Fibroblast of the conjunctiva (primary cell): ENCODE data around the gene P3R3URF.
"Not testable (repeated sequence)": the region's sequence is repeated elsewhere in the genome, so short reads cannot be mapped to it uniquely, and the experiment has no call there.

Experiments used
- DNase-seq: peaks from one replicate; pipeline ENCODE4 v3.0.0-alpha.2; 2010; ENCODE audit warnings: low read depth

The P3R3URF gene

DNA sequence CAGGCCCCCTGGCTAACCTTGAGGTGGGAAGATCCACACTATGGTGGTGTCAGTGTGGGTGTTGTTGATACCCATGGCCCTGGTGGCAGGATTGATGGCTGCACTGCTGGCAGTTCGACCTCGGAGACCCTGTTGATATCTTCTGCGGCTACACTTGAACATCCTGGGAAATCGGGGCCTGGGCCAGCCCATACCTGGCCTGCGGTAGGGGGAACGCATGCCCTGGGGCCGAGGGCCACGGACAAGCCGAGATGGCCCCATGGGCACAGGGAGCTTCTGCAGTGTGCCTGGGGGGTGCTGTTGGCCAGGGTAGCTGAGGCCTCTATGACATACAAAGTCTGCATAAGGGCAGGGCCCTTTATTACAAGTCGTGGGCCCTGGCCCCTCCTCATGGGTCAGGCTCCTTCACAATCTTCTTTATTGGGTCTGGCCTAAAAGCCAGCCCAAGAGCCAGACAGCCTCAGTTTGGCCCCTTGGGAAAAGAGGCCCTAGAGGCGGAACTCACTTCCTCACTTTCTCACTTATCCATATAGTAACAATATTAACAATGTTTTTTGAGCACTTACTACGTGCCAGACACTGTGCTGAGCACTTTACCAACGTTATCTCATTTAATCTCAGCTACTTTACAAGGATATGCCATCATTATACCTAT is at the start of gene P3R3URF:
Gene P3R3URF, minus strand, starts transcription at position 278 of the 655 bp plus-strand sequence. Its CDS starts 17 bp downstream, at position 261.
- DNase-seq = no peak

DNA sequence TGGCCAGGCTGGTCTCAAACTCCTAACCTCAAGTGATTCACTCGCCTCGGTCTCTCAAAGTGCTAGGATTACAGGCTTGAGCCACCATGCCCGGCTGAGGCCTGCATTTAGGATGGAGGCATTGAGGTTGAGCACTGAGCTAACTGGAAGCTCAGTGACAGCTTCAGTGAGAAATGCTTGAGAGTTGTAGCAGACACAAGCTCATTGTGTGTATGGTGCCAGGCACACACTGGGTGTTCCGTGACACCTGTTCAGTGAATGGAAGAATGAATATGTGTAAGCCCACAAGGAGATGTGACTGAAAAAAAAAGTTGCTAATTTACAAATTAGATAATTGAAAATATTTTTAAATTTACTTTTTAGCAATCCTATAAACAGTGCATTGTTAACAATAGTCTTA is 48.7 kb upstream of the P3R3URF start:
- no peak for DNase-seq

GRCh38 chr1:46223472-46223943 is 47.2 kb upstream of the P3R3URF start:
- DNase-seq = peak; percentile 90

DNA sequence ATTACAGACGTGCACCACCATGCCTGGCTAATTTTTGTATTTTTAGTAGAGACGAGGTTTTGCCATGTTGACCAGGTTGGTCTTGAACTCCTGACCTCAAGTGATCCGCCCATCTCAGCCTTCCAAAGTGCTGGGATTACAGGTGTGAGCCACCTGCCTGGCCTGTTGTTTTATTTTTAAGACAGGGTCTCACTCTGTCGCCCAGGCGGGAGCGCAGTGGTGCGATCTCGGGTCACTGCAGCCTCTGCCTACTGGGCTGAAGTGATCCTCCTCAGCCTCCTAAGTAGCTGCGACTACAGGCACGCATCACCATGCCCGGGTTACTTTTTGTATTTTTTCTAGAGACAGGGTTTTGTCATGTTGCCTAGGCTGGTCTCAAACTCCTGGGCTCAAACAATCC is 46.8 kb upstream of the P3R3URF start:
- DNase-seq = not testable (repeated sequence)

DNA sequence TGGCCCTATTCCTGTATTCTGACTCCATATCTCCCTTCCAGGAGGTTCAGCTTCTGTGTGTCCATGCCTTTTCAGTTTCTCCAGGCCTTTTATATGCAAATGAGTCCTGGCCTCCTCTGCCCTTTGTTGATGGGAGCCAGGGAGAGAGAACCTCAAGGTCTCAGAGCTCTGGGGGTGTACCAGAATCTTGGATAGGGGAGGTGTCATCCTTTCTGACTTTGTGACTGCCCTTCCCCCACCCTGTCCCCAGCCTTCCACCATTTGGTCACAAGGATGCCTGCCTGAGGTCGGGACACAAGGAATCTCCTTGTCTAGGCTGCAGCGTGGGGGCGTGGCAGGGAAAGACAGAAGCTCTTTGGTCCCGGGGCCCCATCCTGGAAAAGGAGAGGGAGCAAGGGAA is 45.5 kb upstream of the P3R3URF start:
- DNase-seq = no peak

DNA sequence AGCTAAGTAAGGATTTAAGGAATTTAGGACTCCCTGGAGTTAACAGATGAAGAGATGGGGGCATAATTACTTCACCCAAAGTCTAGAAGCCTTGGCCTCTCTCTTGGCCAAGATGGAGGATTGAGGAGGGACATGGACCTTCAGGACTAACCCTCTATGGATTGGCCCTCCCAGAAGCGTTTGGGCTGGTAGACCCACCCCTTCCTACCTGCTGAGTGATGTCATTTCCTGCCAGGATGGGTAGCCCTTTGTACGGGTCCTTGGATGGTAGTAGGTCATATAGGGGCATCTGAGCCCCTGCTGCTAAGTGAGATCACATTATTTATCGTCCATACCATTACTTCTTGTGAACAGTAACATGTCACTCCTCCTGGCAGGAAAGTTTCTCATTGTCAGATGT is 44.5 kb upstream of the P3R3URF start:
- no peak for DNase-seq

DNA sequence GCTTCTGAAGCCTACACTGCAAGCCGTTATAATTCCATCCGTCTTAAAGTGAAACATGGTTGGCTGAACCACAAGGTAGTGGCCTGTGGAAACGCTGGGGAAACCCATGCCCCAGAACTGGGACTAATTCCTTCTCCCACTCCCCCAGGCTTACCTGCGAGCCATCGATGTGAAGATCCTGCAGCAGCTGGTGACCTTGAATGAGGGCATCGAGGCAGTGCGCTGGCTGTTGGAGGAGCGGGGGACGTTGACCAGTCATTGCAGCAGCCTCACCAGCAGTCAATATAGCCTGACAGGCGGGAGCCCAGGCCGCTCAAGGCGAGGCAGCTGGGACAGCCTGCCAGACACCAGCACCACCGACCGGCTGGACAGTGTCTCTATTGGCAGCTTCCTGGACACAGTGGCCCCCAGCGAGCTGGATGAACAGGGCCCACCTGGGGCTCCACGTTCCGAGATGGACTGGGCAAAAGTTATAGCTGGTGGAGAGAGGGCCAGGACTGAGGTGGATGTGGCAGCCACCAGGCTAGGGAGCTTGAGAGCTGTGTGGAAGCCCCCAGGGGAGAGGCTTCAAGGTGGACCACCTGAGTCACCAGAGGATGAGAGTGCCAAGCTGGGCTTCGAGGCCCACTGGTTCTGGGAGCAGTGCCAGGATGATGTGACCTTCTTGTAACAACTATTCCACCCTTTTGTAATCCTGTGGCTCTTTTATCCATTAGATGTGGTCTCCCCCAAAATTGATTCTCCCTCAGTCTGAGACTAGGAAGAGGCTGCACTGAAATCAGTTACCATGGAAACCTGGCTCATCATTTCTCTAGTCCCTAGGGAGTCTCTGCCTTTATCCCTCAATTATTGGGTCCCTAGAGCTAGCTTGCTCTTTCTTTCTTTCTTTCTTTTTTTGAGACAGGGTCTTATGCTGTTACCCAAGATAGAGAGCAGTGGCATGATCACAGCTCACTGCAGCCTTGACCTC is 43.5 kb upstream of the P3R3URF start:
- no peak for DNase-seq

GRCh38 chr1:46218443-46218842 is 42.2 kb upstream of the P3R3URF start:
- DNase-seq = no peak

- DNase-seq = no peak
These were observed 39.2 kb upstream of the P3R3URF start for GRCh38 chr1:46215504-46215903.

GRCh38 chr1:46211051-46211450 is 34.8 kb upstream of the P3R3URF start:
- no peak for DNase-seq

DNA sequence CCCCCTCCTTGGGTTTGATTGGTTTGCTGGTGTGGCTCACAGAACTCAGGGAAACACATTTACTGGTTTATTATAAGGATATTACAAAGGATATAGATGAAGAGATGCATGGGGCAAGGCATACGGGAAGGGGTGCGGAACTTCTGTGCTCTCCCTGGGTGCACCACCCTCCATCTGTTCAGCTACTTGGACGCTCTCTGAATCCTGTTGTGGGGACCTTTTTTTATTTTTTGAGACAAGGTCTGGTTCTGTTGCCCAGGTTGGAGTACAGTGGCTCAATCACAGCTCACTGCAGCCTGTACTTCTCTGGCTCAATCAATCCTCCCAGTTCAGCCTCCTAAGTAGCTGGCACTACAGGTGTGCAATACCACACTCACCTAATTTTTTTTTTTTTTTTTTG is 34.3 kb upstream of the P3R3URF start:
- DNase-seq = no peak

GRCh38 chr1:46206399-46206798 is 30.1 kb upstream of the P3R3URF start:
- no peak for DNase-seq

GRCh38 chr1:46205791-46206190 is 29.5 kb upstream of the P3R3URF start:
- no peak for DNase-seq

DNA sequence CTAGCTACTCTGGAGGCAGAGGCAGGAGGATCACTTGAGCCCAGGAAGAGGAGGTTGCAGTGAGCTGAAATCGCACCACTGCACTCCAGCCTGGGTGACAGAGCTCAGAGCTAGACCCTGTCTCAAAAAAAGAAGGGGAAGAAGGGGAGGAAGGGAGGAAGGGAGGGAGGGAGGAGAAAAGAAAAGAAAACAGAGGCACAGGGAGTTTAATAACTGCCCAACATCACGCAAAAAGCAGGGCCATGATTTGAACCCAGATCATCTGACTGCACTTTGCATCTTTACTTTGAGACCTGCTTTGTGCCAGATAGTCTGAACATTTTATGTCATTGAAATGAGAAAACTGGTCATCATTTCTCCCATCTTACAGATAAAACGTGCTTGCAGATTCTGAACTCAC is 28.9 kb upstream of the P3R3URF start:
- DNase-seq = no peak

DNA sequence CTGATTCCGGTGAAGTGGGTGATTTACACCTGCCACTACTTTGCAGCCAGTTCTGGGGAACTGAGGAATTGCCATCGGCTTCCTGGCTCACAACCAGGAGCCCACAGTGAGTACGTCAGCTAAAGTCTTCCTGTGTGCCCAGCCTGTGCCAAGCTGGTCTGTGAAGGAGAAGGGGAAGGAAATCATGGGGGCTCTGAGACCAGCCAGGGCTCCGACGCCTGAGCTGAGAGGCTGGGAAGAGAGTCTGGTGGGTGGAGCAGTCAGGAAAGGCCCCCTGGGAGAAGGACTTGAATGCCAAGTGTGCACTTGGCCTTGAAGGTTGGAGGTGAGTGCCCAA is 28.1 kb upstream of the P3R3URF start:
- no peak for DNase-seq

DNA sequence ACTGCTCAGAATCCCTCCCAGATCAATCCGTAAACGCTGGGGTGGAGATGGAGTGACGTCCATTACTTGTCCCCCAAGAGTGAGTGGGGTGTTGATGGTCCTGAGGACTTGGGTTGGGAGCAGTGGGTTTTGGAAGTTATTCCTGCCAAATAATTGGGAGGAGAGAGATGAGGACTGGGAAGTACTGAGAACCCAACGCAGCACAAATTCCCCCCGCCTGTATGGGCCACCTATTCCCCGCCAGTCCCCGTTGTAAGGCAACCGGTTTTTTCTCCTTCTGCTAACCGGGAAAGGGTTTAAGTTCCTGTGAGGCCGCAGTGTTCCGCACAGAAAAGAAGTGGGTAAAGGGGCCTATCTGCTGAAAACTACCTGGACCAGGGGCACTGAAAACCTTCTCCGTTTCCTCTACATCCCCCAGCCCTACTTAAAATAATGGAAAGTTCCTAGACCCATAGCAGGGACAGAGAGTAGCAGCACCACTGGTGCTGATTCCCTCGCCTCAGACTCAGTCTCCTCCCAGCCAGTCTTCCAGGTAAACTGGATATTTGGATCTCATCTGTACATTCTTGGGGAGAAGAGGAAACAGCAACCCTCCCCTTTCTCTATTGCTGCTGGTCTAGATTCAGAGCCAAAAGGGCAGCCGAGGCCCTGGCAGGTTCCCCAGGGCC is 27.6 kb upstream of the P3R3URF start:
- DNase-seq = no peak

GRCh38 chr1:46199233-46199749 is 23.0 kb upstream of the P3R3URF start:
- no peak for DNase-seq

DNA sequence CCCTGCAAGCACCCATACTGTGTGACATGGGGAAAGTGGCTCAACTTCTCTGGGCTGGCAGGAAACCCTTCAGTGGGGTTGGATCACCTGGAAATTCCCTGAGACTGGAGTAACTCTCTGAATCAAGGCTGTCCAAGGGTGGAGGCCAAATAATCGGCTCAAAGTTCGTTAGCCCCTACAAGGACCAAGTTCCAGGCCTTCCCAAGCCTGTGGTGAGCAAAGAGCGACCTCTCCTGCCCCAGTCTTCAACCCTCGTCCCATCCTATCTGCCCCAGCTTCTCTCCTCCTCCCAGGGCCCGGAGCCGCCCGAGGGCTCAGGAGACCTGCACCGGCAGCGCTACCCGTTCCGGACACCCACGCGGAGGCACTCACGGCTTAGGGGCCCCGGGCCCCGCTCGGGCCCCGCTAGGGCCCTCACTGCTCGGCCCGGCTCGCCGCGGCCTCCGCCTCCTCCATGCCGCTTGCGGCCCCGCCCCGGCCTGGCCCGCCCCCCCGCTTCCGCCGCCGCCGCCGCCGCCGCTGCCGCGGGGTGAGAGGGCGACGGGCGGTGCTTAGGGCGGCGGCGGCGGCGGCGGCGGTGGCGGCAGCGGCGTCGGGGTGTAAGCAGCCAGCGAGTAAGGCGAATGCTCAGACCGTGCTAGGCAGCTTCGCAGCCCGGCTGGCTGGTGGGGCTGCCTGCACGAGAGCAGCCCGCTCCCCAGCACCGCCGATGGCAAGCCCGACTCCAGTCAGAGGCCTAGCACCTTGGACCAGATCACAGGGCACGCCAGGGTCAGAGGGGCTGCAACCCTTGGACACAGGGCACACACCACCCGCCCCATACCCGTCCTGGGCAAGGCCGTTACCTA is 21.9 kb upstream of the P3R3URF start, which contains the start of gene POMGNT1:
Gene POMGNT1, minus strand, starts transcription at position 471 of the 848 bp plus-strand sequence. CDS start 613 bp downstream, outside the sequence.
- no peak for DNase-seq

- DNase-seq = no peak
These were observed 21.3 kb upstream of the P3R3URF start for GRCh38 chr1:46197560-46197963.

- no peak for DNase-seq
These were observed 20.3 kb upstream of the P3R3URF start for GRCh38 chr1:46196609-46197008.

DNA sequence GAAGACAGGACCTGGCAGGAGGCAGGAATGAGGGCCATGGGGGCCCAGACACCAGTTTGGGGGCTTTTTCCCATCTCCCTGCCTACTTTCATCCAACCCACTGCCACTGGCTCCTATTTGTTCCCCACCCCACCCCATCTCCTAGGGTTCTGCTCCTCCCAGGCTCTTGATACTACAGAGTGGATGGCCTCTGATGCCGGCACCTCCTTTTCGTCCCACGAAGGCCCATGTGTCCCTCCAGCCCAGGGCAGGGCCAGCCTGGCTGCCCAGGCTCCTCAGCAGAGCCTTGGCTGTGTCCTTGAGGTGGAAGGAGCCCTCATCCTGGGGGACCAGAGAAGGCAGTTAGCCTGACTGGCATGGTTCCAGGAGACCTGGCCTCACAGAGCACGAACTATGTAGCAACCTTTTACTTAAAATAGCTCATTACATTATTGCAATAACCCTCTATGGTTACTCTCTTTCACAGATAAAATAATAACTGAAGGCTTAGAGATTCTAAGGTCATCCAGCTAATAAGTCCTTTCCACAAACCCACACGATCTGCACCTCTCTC is 18.4 kb upstream of the P3R3URF start:
- DNase-seq = no peak
